Nephron progenitor cell (in vitro differentiated cells): ENCODE results near the gene CCNL2.

Experiments used
- DNase-seq: peaks from one replicate; pipeline ENCODE4 v3.0.0; 2021
- H3K27ac Mint-ChIP-seq: 2 replicates; pipeline ENCODE4 v1.8.0; 2021; ENCODE audit warnings: mild to moderate bottlenecking, moderate library complexity, mixed read lengths
- H3K27me3 Mint-ChIP-seq: 2 replicates; pipeline ENCODE4 v1.8.0; 2021; ENCODE audit warnings: mild to moderate bottlenecking, low read depth, mixed read lengths; ENCODE audit not compliant: poor library complexity
- H3K36me3 Mint-ChIP-seq: 2 replicates; pipeline ENCODE4 v1.8.0; 2021; ENCODE audit warnings: low read depth, mixed read lengths
- H3K4me1 Mint-ChIP-seq: 2 replicates; pipeline ENCODE4 v1.8.0; 2021; ENCODE audit warnings: mixed read lengths
- H3K4me3 Mint-ChIP-seq: 2 replicates; pipeline ENCODE4 v1.8.0; 2021; ENCODE audit warnings: mild to moderate bottlenecking, moderate library complexity, mixed read lengths
- H3K9me3 Mint-ChIP-seq: 2 replicates; pipeline ENCODE4 v1.8.0; 2021; ENCODE audit warnings: mild to moderate bottlenecking, moderate library complexity, mixed read lengths
- CTCF ChIP-seq: fragments of 200-600 bp; sonication (generic); IDR thresholded peaks from 2 replicates; pipeline ENCODE4 v1.5.0; 2021; ENCODE audit warnings: antibody characterized with exemption

Gene CCNL2

DNA sequence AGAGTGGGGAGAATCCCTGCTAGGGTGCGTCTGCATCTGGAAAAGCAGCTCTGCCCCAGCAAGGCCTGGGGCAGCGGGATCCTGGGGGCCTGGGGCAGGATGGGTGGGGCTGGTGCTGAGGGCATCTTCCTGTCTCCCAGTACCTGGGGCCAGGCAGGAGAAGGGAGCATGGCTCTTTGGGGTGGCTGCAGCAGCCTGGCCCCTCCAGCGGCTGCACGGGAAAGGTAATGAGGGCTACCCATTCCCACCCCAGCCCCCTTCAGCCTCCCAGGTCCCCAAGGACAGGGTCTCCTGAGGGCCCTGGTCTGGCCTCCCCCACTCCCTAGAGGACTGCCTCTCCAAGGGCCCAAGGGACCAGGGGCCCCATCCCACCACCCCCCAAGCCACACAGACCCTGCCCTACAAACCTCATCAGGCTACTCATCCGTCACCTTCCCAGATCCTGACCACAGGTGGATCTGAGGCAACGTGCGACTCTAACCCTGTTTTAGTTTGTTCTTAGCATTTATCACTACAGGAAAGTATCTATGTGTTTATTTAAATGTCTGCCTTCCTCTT lies 22.9 kb upstream of the CCNL2 start:
- Mint-ChIP-seq H3K36me3 (peaks cover 4% of the 10 kb centered on the region), H3K9me3 (no peaks in the 10 kb centered on the region), H3K4me1 (peaks cover 67% of the 10 kb centered on the region), H3K27ac (peak overlapping the region; percentile 42), H3K4me3 (no peak overlapping the region), H3K27me3 (peaks cover 3% of the 10 kb centered on the region)
- DNase-seq, result no peak
- no peak for TF ChIP-seq CTCF

GRCh38 chr1:1421147-1421906 lies 22.2 kb upstream of the CCNL2 start, which contains the start of gene ANKRD65:
TSS of gene ANKRD65 (minus strand) at chr1:1421276. CDS start at chr1:1421005, 271 bp downstream.
- H3K9me3 Mint-ChIP-seq, result no peaks in the 10 kb centered on the region
- no peak for DNase-seq
- H3K27ac Mint-ChIP-seq, result peak within 1 kb of the TSS; percentile 79
- TF ChIP-seq CTCF, result no peak
- peak within 1 kb of the TSS; percentile 13 for H3K4me3 Mint-ChIP-seq
- peaks cover 3% of the 10 kb centered on the region for H3K27me3 Mint-ChIP-seq
- peaks cover 4% of the 10 kb centered on the region for H3K36me3 Mint-ChIP-seq
- peaks cover 65% of the 10 kb centered on the region for H3K4me1 Mint-ChIP-seq

DNA sequence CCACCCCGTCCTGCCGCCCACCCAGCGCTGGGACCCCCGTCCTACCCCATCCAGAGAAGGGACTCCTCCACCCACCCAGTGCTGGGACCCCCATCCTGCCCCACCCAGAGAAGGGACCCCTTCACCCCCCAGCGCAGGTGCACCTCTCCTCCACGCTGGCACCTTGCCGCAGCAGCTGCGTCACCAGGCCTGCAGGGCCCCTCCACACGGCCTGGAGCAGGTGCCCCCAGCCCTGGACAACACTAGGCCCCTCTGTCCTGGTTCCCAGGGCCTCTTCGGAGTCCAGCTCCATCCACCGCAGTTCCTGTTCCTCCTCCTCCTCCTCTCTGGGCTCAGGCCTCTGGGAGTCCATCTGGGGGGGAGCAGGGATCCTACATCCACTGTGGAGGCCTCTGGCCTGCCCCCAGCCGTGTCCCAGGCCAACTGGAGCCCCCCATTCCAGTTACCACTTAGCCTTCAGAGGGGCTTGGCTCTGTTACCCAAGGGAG lies 21.6 kb upstream of the CCNL2 start:
- no peak overlapping the region for H3K4me3 Mint-ChIP-seq
- H3K27me3 Mint-ChIP-seq, result peaks cover 3% of the 10 kb centered on the region
- H3K9me3 Mint-ChIP-seq, result no peaks in the 10 kb centered on the region
- peak overlapping the region; percentile 79 for H3K27ac Mint-ChIP-seq
- H3K4me1 Mint-ChIP-seq, result peaks cover 61% of the 10 kb centered on the region
- no peak for TF ChIP-seq CTCF
- H3K36me3 Mint-ChIP-seq, result peaks cover 4% of the 10 kb centered on the region
- DNase-seq, result no peak

DNA sequence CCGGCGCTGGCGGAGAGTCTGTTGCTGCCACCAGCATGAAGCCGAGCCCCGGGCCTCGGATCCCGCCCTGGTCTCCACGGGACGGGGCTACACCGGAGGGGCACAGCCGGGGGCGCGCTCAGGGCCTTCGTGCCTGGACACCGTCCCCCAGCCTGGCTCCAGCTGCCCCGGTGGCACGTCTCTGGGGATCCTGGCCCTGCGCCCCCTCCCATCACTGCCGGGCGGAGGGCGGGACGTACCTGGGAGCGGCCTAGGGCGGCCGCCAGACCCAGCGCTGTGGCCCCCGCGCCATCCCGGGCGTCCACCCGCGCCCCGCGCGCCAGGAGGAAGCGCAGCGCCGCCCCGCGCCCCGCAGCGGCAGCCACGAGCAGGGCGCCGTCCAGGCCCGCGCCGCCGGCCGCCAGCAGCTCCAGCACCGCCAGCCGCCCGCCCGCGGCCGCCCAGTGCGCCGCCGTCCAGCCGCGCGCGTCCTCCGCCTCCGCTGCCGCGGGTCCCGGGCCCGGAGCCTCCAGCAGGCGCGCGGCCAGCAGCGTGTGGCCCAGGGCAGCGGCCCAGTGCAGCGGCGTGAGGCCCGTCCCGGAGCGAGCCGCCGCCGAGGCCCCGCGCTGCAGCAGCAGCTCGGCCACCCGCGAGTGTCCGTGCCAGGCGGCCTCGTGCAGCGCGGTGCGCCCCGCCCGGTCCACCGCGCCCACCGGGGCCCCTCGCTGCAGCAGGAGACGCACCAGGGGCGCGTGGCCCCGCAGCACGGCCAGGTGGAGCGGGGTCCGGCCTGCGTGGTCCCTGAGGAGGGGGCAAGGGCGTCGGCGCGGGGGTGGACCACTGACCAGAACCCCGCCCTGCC lies 20.9 kb upstream of the CCNL2 start:
- Mint-ChIP-seq H3K9me3 (no peaks in the 10 kb centered on the region), H3K27ac (peak overlapping the region; percentile 90), H3K27me3 (peaks cover 3% of the 10 kb centered on the region), H3K4me1 (peaks cover 59% of the 10 kb centered on the region), H3K4me3 (no peak overlapping the region), H3K36me3 (peaks cover 4% of the 10 kb centered on the region)
- TF ChIP-seq CTCF, result no peak
- DNase-seq, result peak; percentile 37

GRCh38 chr1:1419363-1419812 lies 20.3 kb upstream of the CCNL2 start:
- Mint-ChIP-seq H3K36me3 (peaks cover 4% of the 10 kb centered on the region), H3K9me3 (no peaks in the 10 kb centered on the region), H3K4me1 (peaks cover 53% of the 10 kb centered on the region), H3K4me3 (no peak overlapping the region), H3K27me3 (no peaks in the 10 kb centered on the region), H3K27ac (peak overlapping the region; percentile 90)
- no peak for DNase-seq
- TF ChIP-seq CTCF, result no peak
